Stimulated activated CD8-positive, alpha-beta memory T cell treated with anti-CD3 and anti-CD28 coated beads, Interleukin-4, amount 100 ng/mL, for 1 hour (primary cell): ENCODE results near the gene CTDSPL.
"Not testable (repeated sequence)": the region's sequence is repeated elsewhere in the genome, so short reads cannot be mapped to it uniquely, and the experiment has no call there.

Experiments
- DNase-seq, 2 donors: peaks; one replicate each; pipeline ENCODE4 v3.0.0-alpha.2; 2020; ENCODE audit warnings: low read depth in 2 of 2, low spot score in 1 of 2

The CTDSPL gene

DNA sequence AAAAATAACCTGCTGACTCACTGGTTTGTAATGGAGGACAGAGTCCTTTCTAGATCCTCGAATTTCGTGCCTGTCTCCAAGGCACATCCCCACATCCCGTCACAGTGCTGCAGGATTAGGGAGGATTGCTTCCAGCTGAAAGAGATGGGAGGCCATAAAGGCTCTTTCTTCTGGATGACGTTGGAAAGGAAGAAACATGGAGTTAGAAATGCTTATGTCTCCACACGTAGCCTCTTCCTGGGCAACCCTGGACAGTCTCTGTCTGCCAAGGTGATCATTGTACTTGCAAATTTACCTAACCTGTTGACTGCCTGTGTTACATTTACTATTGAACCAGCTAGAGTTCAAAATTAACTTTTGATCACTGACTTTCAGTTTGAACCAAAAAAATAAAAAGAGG, 101.3 kb downstream of the CTDSPL start:
- no peak for DNase-seq

DNA sequence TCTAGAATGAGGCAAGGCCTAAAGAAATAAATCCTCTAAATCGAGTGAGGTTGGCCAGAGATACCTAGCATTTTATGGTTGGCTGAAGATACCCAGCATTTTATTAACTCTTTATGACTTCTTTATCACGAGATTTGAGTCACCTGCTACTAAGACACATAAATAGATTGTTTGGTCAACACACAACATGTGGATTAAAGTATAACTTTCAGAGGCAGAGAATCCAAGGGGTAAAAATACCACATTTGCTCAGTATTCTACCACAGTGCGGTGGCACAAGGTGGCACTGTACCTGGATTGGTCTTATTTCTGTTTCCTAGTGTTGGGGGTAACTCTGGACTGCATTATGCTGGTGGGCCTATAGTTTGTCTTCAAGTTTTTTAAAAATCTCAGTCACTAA, 102.0 kb downstream of the CTDSPL start:
- DNase-seq = no peak

DNA sequence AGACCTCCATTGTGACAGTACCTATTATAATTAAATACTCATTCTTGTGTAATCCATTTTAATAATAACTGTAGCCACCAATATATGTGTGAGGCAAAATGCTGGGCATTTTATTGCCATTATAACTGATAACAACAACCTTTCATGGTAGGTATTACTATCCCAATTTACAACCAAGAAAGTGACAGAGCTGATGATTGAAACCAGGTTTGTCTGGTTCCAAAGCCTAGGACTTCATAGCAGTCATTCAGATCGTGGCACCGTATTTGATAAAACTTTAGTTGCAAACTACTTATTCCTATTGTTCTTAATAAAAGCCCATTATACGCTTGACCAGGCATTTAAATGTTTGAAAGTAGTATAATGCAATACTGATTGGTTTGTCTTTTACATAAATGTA, 102.5 kb downstream of the CTDSPL start:
- no peak for DNase-seq

DNA sequence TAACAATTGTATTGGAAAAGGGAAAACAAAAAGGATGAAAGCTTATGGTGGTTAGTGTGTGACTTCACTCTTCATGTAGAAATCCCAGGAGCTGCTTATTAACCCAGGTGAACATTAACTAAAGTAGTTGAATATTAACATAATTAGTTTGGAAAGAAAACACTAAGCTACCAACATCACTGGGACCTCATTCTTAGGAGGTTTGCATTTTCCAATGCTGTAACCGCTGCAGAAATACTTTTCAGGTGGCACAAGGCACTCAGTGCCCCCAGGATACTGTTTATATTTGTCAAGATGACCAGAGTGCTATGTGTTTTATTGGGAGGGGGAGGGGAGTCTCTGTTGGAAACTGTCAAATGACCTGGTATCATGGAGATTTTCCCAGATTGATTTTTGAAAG, 103.0 kb downstream of the CTDSPL start:
- no peak for DNase-seq

DNA sequence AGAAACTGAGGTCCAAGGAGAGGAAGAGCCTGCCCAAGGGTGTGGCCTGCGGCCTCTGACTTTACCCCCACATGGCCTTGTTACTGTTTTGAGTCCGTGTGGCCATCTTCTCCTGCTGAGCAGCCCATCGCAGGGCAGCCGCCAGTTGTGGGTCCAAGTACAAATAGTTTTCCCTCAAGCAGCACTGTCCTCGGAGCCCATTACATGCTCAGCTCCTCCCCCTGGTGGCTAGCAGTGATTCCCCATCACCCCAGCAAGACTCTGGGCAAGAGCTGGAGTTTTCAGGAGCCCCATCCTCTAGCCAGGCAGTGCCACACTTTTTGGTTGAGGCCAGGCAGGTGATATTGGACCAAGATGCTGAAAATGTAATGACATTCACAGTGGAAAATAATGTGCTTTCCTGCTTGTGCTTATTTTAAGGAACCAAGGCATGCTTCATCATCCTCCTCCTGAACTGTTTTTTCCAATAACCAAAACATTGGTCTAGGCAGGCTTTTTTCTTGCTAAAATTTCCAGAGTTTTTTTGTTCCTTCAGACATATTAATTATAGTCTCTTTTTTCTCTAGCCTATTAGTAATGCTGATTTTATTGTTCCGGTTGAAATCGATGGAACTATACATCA, 105.7 kb downstream of the CTDSPL start:
- DNase-seq = peak; percentile 13 to 20

DNA sequence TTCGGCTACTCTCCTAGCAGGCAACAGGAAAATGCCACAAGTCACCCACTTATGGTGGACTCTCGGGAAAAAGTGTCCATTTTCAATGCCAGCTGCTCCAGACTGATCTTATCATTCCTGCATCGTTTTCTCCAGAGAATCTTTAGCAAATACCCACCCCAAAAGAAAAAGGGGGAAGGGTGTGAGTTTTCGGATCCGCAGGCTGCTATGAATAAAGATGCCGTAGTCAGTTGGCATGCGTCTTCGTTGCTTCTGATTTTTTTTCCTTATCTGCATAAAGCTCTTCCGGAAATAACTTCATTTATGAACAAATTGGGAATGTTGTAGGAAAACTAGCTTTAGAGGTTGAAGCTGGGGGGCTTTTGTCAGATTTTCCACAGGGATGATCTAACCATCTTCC, 106.5 kb downstream of the CTDSPL start:
- no peak for DNase-seq

DNA sequence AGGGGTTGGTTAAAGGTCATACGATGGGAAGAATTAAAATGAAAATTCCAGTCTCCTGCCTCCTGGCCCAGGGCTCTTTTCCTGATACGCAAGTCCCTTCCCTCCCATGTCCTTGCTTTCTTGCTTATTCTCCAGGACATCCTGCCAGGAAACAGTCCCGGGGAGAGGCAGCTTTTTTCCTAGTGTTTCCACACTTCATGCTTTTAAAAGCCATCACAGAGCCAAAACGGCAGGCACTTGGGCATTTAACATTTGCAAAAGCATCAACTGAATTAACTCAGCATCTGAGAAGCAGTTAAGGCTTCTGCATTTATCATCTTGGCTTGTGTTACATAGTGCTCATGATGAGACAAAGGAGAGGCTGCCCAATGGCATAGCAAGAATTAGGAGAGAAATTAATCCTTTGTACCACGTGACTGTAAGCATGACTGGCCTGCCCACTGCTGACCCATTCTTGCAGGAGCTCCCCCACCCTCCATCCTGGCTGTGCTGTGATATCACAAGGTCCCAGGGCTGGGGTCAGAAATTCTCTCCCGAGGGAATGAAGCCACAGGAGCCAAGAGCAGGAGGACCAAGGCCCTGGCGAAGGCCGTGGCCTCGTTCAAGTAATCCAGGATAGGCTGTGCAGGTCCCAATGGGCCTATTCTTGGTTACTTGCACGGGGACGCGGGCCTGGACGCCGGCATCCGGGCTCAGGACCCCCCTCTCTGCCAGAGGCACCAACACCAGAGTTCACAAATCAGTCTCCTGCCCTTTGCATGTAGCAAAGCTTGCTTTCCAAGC, 107.3 kb downstream of the CTDSPL start:
- no peak for DNase-seq

DNA sequence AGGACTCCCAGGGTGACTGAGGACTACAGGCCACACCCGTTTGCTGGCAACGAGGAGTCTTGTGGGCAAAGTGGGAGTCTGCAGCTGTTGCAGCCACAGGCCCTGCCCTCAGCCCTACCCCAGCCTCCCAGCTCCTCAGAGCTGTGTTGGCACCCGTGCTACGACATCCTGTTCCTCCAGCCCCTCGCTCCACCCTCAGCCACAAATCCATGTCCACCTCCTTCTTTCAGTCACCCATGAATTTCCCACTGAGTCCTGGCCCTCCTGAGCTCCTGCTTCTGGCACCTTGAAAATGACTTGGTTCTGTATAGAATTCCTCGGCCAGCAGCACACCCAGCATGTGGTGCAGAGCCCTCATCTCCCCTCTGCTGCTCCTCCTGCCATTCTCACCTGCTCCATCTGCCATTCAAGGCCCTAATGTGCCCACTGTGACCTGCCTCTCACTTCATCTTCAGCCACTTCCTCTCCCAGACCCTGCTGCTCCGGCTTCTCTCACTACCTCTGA, 108.0 kb downstream of the CTDSPL start:
- DNase-seq = no peak

DNA sequence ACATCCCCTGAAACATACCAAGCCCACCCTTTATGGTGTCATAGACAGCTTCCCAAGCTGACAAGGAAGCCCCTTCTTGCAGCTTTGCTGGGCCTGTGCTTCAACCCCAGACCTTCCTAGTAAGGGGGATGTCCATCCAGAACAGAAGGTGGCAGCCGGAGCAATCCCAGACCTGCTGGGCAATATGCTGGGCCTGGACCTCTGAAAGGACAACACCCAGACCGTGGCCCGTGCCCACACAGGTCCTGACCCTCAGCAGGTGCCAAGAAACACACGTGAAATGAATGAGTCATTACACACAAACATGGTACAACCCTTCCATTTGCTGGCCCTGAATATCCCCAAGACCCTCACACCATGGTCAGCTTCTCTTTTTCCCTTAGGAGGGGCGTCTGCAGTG, 109.1 kb downstream of the CTDSPL start:
- no peak for DNase-seq

DNA sequence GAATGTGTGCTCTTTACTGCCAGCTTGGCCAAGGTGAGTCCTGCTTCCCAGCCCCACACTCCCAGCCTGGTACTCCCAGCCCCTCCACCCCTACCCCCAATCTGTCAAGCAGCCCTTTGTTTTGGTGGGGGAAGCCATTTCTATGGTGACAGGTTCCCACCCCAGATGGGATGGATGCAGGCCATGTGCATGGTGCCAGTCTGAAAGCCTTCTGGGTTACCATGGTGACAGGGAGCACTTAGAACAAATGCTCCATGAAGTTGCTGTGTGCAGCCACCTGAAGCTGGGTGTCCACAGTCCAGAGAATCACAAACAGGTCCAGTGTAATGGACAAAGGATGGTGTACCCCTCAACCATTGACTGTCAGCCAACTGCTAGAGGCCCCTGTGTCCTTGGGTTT, 109.8 kb downstream of the CTDSPL start:
- no peak for DNase-seq

DNA sequence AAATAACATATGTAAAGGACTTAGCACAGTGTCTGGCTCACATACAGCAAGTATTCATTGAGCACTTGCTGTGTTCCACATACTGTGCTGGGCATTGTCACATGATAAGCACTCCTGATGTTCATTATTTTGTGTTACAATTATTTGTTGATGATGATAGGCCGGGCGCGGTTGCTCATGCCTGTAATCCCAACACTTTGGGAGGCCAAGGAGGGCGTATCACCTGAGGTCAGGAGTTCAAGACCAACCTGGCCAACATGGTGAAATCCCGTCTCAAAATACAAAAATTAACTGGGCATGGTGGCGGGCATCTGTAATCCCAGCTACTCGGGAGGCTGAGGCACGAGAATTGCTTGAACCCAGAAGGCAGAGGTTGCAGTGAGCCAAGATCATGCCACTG, 110.4 kb downstream of the CTDSPL start:
- DNase-seq = not testable (repeated sequence)

DNA sequence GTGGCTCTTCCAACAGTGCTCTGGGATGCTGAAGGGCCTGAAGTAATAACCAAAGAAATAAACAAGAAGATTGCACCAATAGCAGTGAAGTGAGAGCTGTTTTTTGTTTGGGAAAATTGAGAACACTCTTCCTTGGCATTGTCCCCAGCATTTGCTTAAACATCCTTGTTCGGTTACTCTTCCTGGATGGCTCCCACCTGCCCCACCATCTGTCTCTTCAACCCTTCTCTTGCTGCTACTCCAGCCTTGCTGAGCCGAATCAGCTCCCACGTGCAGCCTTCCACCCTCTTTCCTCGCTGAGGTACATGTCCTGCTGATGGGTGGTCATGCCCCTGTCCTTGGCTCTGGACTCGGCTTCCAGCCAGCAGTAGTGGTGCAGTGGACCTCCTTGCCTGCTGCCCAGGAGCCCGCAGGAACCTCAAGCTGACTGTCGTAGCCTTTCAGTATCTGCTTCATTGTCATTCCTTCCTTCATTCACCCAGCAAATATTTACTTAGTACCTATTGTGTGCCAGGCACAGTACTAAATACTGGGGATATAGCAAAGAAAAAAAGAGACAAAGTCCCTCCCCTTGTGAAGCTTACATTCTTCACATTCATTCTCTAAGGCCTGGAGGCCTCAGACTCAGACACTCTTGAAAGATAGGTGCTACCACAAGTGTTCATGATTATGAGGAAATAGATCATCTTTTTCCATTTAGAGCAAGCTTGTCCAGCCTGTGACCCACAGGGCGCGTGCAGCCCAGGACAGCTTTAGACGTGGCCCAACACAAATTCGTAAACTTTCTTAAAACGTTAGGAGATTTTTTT, 111.8 kb downstream of the CTDSPL start:
- DNase-seq = no peak

DNA sequence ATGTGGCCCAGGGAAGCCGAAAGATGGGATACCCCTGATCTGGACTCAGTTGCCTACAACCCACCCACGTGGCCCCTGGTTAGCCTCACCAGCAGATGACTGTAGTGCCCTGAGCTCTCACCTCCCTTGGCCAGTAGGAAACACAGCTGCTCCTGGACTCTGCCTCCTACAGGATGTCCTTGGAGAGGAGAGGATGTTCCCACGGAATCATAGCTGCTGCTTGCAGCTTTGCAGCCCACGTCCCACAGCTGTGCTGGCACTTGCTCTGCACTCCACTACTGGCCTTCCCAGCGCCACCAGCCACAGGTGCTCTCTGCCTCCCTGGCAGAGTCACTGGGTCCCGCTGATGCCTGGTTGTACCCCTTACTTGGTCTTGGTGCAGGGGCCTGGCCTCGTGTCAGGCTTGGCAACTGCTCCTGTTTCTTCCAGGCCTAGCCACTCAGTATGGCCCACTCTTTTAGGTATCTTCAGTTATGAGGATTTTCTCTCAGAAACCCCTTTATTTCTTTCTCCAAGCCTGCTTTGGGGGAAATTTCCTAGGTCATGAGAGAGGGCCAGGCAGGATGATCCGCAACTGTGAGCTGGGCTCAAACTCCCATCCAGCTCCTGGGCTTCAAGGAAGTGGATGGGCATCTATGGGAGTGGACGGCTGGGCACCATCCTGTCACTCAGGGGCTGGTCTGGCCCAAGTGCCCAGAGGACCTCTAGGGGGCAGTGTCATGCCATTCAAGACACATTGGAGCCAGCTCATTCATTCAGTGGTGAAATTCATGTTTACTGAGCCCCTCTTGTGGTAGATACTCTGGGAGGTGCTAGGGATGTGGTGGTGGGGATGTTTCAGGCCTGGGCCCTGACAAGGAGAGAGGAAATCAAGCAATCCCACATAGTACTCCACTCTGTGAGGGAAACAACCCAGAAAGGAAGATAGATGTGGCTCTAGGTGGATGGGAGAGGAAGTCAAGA, 112.7 kb downstream of the CTDSPL start:
- peak; percentile 37 for DNase-seq

DNA sequence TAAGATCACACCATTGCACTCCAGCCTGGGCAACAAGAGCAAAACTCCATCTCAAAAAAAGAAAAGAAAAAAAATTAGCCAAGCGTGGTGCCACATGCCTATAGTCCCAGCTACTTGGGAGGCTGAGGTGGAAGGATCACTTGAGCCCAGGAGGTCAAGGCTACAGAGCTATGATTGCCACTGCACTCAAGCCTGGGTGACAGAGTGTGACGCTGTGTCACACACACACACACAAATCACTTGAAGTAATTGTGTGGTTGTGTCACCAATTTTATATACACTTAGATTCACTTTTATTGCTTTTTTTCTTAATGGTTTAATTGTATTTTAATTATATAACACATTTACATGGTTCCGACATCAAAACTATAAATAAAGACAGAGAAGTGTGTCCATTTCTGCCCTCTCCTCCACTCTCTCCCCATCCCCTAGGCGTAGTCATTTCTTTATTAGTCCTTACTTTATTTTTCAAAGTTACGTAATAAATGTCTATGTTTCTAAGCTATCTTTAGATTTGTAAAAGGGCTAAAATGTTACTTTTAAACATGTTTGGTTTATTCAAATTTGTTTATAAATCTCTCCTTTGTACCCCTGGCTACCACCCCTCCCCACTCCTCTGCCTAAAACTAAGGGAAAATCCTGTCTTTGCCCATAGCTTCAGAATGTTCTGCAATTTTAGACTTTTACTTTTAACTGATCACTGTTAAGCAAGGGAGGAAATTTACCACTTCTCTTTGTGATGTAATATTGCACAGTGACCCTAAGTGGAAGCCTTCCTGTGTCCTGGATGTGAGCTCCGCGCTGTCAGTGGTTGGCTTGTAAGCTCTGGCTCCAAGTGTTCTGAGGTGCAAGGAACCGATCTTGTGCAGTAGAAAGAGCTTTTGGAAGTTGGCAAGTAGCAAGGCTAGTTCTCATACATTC, 118.1 kb downstream of the CTDSPL start:
- no peak for DNase-seq

DNA sequence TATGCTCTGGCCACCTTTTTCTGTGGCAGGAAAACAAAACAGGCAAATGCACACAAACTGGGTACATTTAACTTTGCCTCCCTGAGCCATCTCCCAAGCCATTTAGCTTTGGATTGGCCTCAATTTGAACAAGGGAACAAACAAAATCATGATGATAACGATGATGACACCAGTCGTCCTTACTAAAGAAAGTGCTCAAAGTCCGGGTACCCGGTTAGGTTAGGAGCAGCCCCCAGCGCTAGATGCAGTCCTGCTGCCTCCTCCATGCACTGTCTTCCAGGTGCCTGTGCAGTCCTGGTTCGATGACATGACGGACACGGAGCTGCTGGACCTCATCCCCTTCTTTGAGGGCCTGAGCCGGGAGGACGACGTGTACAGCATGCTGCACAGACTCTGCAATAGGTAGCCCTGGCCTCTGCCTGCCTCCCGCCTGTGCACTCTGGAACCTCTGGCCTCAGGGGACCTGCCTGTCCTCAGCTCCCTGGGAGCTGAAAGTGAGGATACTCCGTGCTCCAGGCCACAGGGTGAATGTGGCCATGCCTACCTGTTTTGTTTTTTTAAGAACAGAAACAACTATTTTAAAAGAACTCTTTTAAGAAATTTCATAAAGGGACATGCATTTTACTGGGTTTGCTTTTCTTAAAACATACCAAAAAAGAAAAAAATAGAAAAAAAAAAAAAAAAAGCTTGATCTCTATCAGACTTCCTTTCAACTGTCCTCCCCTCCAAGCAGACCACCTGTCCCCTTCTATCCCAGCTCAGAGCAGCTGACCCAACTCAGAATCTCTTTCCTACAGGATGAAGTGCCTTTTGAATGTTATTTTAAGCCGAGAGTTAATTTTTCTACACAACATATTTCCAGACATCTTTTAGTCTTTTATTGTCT, 119.0 kb downstream of the CTDSPL start:
- DNase-seq = no peak

DNA sequence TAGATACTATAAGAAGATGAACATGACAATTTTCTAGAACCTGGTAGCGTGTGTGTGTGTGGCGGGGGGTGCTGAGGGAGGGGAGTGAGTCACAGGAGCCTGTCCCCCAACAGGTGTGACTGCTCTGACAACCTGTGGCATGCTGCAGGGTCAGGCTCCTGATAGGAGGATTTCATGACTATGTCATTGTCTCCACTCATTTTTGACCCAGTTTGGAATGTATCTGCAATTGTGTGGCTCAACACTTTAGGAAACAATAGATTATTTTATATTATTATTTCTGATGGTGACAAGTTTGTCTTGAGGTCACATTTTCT, 119.6 kb downstream of the CTDSPL start:
- no peak for DNase-seq

DNA sequence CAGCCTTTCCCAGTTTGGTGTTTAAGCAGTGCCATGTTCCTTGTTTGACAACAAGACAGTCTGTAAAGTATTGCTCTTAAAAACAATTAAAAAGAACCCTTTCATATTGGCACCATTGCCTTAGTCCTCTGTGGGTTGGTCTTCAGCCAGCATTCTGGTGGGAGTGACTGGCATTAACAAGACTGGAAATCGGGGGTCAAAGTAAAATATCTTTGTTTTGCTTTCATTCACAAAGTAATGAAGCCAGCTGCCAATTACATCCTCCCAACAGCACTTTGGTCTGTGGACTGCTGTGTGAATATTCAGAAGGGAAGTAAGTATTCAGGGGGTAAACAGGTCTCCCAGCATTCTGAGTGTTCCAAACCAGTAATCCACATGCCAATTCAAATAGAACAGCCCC, 120.7 kb downstream of the CTDSPL start:
- DNase-seq = no peak

DNA sequence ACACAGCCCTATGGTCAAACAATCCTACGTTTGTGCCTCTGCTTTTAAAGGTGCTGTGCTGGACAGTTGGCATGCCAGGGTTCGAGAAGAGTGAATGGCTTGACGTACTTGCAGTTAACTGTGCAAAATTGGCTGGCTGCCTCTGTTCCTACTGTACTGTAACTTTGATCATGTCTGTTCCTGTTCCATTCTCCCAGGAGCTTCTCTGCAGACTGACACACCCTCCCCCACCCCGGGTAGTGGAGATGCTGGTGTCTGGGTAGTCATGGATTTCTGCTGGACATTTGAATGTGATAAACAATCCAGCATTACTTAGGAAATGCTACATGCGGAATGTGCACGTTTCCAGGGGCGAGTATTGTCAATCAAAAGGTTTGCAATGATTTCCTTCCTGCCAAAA, 122.4 kb downstream of the CTDSPL start:
- DNase-seq = no peak

DNA sequence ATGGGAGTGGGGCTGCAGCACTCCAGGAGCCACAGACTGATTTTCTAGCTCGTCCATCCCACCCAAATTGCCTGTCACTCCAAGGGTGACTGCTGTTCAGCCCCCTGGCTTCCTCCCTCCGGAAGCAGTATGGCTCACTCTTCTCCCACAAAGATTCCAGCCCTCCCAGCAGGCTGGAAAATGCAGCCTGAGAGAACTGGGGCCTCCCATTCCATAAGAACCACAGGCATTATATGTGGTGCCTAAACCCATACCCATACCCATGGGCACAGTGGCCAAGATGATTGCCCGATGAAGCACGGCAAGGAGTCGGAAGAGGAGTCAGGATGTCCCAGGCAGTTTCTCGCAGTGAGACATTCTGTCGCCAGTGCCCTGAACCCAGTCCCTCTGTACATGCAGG, 122.9 kb downstream of the CTDSPL start:
- no peak for DNase-seq
